ENCODE results near the gene MED13L.

DNA sequence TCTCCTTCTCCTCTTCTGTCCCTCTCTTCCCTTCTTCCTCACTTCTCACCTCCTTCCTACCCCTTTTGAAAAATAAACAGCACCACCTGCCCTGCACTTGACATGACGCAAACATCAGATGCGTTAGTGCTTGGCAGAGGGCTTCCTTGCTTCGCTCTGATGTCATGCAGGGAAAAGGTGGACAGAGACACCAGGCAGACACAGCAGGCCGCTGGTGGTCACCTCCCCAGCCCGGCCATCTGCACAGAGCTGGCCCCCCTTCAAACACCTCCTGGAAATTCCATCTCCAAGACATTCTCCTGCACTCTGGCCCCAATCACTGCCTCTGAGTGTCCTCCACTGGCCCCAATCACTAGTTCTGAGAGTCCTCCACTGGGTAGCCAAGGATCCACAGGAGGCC, 353.6 kb downstream of the MED13L start:
- TF ChIP-seq MXD4 (CRISPR knock-in tag; IDR thresholded peaks at IDR 0.05; ENCODE audit: borderline replicate concordance) = no peak
- TF ChIP-seq, protein P1, sequence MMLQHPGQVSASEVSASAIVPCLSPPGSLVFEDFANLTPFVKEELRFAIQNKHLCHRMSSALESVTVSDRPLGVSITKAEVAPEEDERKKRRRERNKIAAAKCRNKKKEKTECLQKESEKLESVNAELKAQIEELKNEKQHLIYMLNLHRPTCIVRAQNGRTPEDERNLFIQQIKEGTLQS (CRISPR knock-in tag; conservative IDR thresholded peaks at IDR 0.05) = no peak
- TF ChIP-seq, protein P2, sequence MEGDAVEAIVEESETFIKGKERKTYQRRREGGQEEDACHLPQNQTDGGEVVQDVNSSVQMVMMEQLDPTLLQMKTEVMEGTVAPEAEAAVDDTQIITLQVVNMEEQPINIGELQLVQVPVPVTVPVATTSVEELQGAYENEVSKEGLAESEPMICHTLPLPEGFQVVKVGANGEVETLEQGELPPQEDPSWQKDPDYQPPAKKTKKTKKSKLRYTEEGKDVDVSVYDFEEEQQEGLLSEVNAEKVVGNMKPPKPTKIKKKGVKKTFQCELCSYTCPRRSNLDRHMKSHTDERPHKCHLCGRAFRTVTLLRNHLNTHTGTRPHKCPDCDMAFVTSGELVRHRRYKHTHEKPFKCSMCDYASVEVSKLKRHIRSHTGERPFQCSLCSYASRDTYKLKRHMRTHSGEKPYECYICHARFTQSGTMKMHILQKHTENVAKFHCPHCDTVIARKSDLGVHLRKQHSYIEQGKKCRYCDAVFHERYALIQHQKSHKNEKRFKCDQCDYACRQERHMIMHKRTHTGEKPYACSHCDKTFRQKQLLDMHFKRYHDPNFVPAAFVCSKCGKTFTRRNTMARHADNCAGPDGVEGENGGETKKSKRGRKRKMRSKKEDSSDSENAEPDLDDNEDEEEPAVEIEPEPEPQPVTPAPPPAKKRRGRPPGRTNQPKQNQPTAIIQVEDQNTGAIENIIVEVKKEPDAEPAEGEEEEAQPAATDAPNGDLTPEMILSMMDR (IDR thresholded peaks at IDR 0.05) = no peak
- TF ChIP-seq, protein P3, sequence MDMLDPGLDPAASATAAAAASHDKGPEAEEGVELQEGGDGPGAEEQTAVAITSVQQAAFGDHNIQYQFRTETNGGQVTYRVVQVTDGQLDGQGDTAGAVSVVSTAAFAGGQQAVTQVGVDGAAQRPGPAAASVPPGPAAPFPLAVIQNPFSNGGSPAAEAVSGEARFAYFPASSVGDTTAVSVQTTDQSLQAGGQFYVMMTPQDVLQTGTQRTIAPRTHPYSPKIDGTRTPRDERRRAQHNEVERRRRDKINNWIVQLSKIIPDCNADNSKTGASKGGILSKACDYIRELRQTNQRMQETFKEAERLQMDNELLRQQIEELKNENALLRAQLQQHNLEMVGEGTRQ (CRISPR knock-in tag; IDR thresholded peaks at IDR 0.05) = no peak
- no peak for TF ChIP-seq NR2C2 (CRISPR knock-in tag; IDR thresholded peaks at IDR 0.05)
- TF ChIP-seq, protein P4, sequence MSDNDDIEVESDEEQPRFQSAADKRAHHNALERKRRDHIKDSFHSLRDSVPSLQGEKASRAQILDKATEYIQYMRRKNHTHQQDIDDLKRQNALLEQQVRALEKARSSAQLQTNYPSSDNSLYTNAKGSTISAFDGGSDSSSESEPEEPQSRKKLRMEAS (CRISPR knock-in tag; IDR thresholded peaks at IDR 0.05) = no peak
- no peak for TF ChIP-seq RORB (CRISPR knock-in tag; IDR thresholded peaks at IDR 0.05)
- no peak for TF ChIP-seq ELF4 (CRISPR knock-in tag; IDR thresholded peaks at IDR 0.05; ENCODE audit: low read depth)
- TF ChIP-seq JUN (CRISPR knock-in tag; IDR thresholded peaks at IDR 0.05) = no peak
- no peak for TF ChIP-seq SMAD3 (CRISPR knock-in tag; IDR thresholded peaks at IDR 0.05; ENCODE audit: borderline replicate concordance)
- TF ChIP-seq, protein P5, sequence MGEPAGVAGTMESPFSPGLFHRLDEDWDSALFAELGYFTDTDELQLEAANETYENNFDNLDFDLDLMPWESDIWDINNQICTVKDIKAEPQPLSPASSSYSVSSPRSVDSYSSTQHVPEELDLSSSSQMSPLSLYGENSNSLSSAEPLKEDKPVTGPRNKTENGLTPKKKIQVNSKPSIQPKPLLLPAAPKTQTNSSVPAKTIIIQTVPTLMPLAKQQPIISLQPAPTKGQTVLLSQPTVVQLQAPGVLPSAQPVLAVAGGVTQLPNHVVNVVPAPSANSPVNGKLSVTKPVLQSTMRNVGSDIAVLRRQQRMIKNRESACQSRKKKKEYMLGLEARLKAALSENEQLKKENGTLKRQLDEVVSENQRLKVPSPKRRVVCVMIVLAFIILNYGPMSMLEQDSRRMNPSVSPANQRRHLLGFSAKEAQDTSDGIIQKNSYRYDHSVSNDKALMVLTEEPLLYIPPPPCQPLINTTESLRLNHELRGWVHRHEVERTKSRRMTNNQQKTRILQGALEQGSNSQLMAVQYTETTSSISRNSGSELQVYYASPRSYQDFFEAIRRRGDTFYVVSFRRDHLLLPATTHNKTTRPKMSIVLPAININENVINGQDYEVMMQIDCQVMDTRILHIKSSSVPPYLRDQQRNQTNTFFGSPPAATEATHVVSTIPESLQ (CRISPR knock-in tag; IDR thresholded peaks at IDR 0.05) = no peak
- no peak for TF ChIP-seq IRF2 (CRISPR knock-in tag; IDR thresholded peaks at IDR 0.05; ENCODE audit: borderline replicate concordance, low read depth)
- TF ChIP-seq, protein P6, sequence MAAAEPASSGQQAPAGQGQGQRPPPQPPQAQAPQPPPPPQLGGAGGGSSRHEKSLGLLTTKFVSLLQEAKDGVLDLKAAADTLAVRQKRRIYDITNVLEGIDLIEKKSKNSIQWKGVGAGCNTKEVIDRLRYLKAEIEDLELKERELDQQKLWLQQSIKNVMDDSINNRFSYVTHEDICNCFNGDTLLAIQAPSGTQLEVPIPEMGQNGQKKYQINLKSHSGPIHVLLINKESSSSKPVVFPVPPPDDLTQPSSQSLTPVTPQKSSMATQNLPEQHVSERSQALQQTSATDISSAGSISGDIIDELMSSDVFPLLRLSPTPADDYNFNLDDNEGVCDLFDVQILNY (CRISPR knock-in tag; IDR thresholded peaks at IDR 0.05) = no peak

All from WTC11 (cell line).